ENCODE data around the gene GSTO1. TPM values are rescaled to one million over a fixed set of nuclear protein-coding genes. Genes with fewer than 3 reads are reported as not detected.

Gene GSTO1
- total RNA-seq, 1 donor from 2014 or later: 85.9 TPM

GRCh38 chr10:104277785-104278184, 23.1 kb downstream of the GSTO1 start:
- Mint-ChIP-seq H3K36me3 (ENCODE audit: low read depth) (no peaks in the 10 kb centered on the region), H3K27me3 (ENCODE audit: low read depth) (peaks cover 51% of the 10 kb centered on the region), H3K27ac (ENCODE audit: unreplicated experiment) (no peak overlapping the region), H3K9me3 (no peaks in the 10 kb centered on the region), H3K4me3 (no peak overlapping the region), H3K4me1 (no peaks in the 10 kb centered on the region)
- no peak for TF ChIP-seq CTCF (conservative IDR thresholded peaks at IDR 0.05)
- no peak for DNase-seq (ENCODE audit: low read depth, low spot score)

GRCh38 chr10:104279550-104280259, 25.0 kb downstream of the GSTO1 start:
- no peak overlapping the region for H3K27ac Mint-ChIP-seq (ENCODE audit: unreplicated experiment)
- no peaks in the 10 kb centered on the region for H3K9me3 Mint-ChIP-seq
- peaks cover 37% of the 10 kb centered on the region for H3K27me3 Mint-ChIP-seq (ENCODE audit: low read depth)
- no peak for DNase-seq (ENCODE audit: low read depth, low spot score)
- H3K36me3 Mint-ChIP-seq (ENCODE audit: low read depth): no peaks in the 10 kb centered on the region
- H3K4me1 Mint-ChIP-seq: no peaks in the 10 kb centered on the region
- TF ChIP-seq CTCF (conservative IDR thresholded peaks at IDR 0.05): no peak
- H3K4me3 Mint-ChIP-seq: no peak overlapping the region

- Mint-ChIP-seq H3K4me3 (no peak overlapping the region), H3K9me3 (no peaks in the 10 kb centered on the region), H3K4me1 (no peaks in the 10 kb centered on the region), H3K36me3 (ENCODE audit: low read depth) (no peaks in the 10 kb centered on the region), H3K27ac (ENCODE audit: unreplicated experiment) (no peak overlapping the region), H3K27me3 (ENCODE audit: low read depth) (peaks cover 18% of the 10 kb centered on the region)
- DNase-seq (ENCODE audit: low read depth, low spot score): no peak
- no peak for TF ChIP-seq CTCF (conservative IDR thresholded peaks at IDR 0.05)
These were observed 27.0 kb downstream of the GSTO1 start for GRCh38 chr10:104281694-104282093.

- Mint-ChIP-seq H3K9me3 (no peaks in the 10 kb centered on the region), H3K4me1 (no peaks in the 10 kb centered on the region), H3K4me3 (no peak overlapping the region), H3K27me3 (ENCODE audit: low read depth) (peaks cover 39% of the 10 kb centered on the region), H3K36me3 (ENCODE audit: low read depth) (no peaks in the 10 kb centered on the region), H3K27ac (ENCODE audit: unreplicated experiment) (no peak overlapping the region)
- TF ChIP-seq CTCF (conservative IDR thresholded peaks at IDR 0.05): no peak
- DNase-seq (ENCODE audit: low read depth, low spot score): no peak
These were observed 30.2 kb downstream of the GSTO1 start for GRCh38 chr10:104284846-104285245.

GRCh38 chr10:104286939-104287338, 32.2 kb downstream of the GSTO1 start:
- TF ChIP-seq CTCF (conservative IDR thresholded peaks at IDR 0.05): no peak
- Mint-ChIP-seq H3K9me3 (no peaks in the 10 kb centered on the region), H3K27ac (ENCODE audit: unreplicated experiment) (no peak overlapping the region), H3K4me3 (no peak overlapping the region), H3K27me3 (ENCODE audit: low read depth) (peaks cover 49% of the 10 kb centered on the region), H3K4me1 (peaks cover 6% of the 10 kb centered on the region), H3K36me3 (ENCODE audit: low read depth) (no peaks in the 10 kb centered on the region)
- no peak for DNase-seq (ENCODE audit: low read depth, low spot score)
